ENCODE measurements around the gene PADI3.

- no peak for TF ChIP-seq POLR2AphosphoS5 (IDR thresholded peaks at IDR 0.05; ENCODE audit: low read depth, low read length)
- no peak for TF ChIP-seq REST (IDR thresholded peaks at IDR 0.05; ENCODE audit: insufficient read depth in 1 of 2, low read depth in 2 of 2, low read length in 2 of 2)
- no peak for TF ChIP-seq FOXP2 (optimal IDR thresholded peaks at IDR 0.05; ENCODE audit: borderline replicate concordance, extremely low read depth, extremely low read length, insufficient read depth)
These were observed 47.2 kb downstream of the PADI3 start for GRCh38 chr1:17296086-17296485.

Data from PFSK-1 (cell line).